GM18951 (cell line): Measurements from ENCODE around the gene GABRQ.

Experiments used
- POLR2A ChIP-seq: IDR thresholded peaks from 4 replicates; pipeline ENCODE4 v1.6.1; 2011; ENCODE audit warnings: mild to moderate bottlenecking; ENCODE audit not compliant: insufficient read length, insufficient read depth; ENCODE audit errors: extremely low read depth
- in situ Hi-C: fragments of 300-500 bp; cut with MboI; formaldehyde crosslinking; loops from one replicate; pipeline ENCODE4 v1.12.0; 2022; ENCODE audit warnings: low sequenced_read_pairs, mixed read lengths, inconsistent platforms; ENCODE audit not compliant: unreplicated experiment

GABRQ gene

GRCh38 chrX:152637649-152638442, at the start of gene GABRQ:
Gene GABRQ (plus strand): TSS chrX:152637895. CDS start chrX:152638203, 308 bp downstream.
- in situ Hi-C loops: loop anchor here (25.0 kb wide), 1 partner anchor 901 kb away; the partner anchor contains the start of gene CNGA2
- no peak for TF ChIP-seq POLR2A

GRCh38 chrX:152588206-152588605, 49.5 kb upstream of the GABRQ start:
- no peak for TF ChIP-seq POLR2A
- in situ Hi-C loops: no loop called here

GRCh38 chrX:152600853-152601633, 36.7 kb upstream of the GABRQ start:
- in situ Hi-C loops: no loop called here
- TF ChIP-seq POLR2A: no peak

GRCh38 chrX:152601848-152602616, 35.7 kb upstream of the GABRQ start:
- in situ Hi-C loops: no loop called here
- no peak for TF ChIP-seq POLR2A

GRCh38 chrX:152614791-152615190, 22.9 kb upstream of the GABRQ start:
- in situ Hi-C loops: no loop called here
- no peak for TF ChIP-seq POLR2A

GRCh38 chrX:152619897-152620296, 17.8 kb upstream of the GABRQ start:
- TF ChIP-seq POLR2A: no peak
- in situ Hi-C loops: no loop called here

GRCh38 chrX:152632445-152633097, 5.1 kb upstream of the GABRQ start:
- in situ Hi-C loops: loop anchor here (25.0 kb wide), 1 partner anchor 895 kb away; the partner anchor contains the start of gene CNGA2

GRCh38 chrX:152635941-152636340, 1.8 kb upstream of the GABRQ start:
- in situ Hi-C loops: loop anchor here (25.0 kb wide), 1 partner anchor 899 kb away; the partner anchor contains the start of gene CNGA2
- TF ChIP-seq POLR2A: no peak

More at GRCh38 chrX:152632445-152633097, 5.1 kb upstream of the GABRQ start:
- no peak for TF ChIP-seq POLR2A

- no peak for TF ChIP-seq POLR2A
- in situ Hi-C loops: loop anchor here (25.0 kb wide), 1 partner anchor 901 kb away; the partner anchor contains the start of gene CNGA2
These were observed 779 bp downstream of the GABRQ start for GRCh38 chrX:152638443-152638904.

GRCh38 chrX:152639426-152639825, 1.7 kb downstream of the GABRQ start:
- in situ Hi-C loops: loop anchor here (25.0 kb wide), 1 partner anchor 902 kb away; the partner anchor contains the start of gene CNGA2
- TF ChIP-seq POLR2A: no peak

- in situ Hi-C loops: loop anchor here (25.0 kb wide), 1 partner anchor 903 kb away; the partner anchor contains the start of gene CNGA2
- no peak for TF ChIP-seq POLR2A
These were observed 2.5 kb downstream of the GABRQ start for GRCh38 chrX:152640034-152640818.

GRCh38 chrX:152641256-152641875, 3.7 kb downstream of the GABRQ start:
- in situ Hi-C loops: loop anchor here (25.0 kb wide), 1 partner anchor 904 kb away; the partner anchor contains the start of gene CNGA2
- TF ChIP-seq POLR2A: no peak
